Fibroblast of skin of left biceps (primary cell): ENCODE data around the gene CHFR.
"Not testable (repeated sequence)": the region's sequence is repeated elsewhere in the genome, so short reads cannot be mapped to it uniquely, and the experiment has no call there.

ENCODE experiments used
- DNase-seq, 2 experiments: peaks; one replicate each; pipeline ENCODE4 v3.0.0-alpha.2; 2013; ENCODE audit warnings: low read depth in 2 of 2

CHFR gene, protein sequence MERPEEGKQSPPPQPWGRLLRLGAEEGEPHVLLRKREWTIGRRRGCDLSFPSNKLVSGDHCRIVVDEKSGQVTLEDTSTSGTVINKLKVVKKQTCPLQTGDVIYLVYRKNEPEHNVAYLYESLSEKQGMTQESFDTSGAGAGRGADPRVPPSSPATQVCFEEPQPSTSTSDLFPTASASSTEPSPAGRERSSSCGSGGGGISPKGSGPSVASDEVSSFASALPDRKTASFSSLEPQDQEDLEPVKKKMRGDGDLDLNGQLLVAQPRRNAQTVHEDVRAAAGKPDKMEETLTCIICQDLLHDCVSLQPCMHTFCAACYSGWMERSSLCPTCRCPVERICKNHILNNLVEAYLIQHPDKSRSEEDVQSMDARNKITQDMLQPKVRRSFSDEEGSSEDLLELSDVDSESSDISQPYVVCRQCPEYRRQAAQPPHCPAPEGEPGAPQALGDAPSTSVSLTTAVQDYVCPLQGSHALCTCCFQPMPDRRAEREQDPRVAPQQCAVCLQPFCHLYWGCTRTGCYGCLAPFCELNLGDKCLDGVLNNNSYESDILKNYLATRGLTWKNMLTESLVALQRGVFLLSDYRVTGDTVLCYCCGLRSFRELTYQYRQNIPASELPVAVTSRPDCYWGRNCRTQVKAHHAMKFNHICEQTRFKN

DNA sequence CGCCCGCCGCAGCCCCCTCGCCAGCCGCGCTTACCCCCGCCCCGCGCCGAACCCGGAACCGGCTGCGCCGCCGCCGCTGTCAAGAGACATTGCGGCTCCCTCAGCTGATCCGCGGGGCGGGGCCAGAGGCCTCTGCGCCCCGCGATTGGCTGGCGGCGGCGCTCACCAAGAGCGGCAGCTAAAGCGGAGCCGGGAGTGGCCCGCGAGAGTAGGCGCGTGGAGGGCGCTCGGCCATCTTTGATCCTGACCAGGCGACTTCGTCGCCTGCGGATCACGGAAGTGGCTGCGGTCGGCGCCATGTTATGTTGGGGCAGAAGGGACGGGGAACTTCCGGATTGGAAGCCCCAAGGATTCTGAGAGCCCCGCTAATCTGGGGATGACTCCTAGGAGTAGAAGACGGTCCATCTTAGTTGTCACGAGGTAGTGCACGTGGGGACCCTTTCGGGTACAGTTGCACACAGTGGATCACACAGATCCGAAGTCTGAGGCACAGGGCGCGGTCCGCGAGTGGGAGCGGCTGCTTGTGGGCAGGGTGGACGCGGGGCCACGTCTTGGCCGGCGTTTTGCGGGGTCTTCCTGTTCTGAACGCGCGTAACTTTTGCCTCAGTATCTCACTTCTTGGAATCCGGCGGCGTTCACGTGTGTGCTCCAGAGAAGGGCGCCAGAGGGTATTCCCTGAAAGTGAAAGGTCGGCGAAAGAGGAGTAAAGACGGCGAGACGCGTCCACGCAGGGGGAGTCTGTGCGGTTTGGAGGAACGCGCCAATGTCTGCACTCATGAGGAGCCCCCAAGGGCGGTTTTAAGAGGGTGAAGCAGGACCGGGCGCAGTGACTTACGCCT, at the start of gene CHFR:
CHFR (minus strand) TSS at position 93 of the 839 bp plus-strand sequence. CDS start 277 bp downstream, outside the sequence.
- DNase-seq = peak; percentile 93 to 94

DNA sequence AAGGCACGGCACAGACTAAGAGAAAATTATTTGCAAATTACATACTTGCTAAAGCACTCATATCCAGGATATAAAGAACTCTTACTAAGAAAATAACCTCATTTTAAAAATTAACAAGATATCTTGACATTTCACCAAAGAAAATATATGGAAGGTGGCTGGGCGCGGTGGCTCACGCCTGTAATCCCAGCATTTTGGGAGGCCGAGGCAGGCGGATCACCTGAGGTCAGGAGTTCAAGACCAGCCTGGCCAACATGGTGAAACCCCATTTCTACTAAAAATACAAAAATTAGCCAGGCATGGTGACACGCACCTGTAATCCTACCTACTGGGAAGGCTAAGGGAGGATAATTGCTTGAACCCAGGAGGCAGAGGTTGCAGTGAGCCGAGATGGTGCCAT, 49.5 kb upstream of the CHFR start:
- DNase-seq = not testable (repeated sequence)

DNA sequence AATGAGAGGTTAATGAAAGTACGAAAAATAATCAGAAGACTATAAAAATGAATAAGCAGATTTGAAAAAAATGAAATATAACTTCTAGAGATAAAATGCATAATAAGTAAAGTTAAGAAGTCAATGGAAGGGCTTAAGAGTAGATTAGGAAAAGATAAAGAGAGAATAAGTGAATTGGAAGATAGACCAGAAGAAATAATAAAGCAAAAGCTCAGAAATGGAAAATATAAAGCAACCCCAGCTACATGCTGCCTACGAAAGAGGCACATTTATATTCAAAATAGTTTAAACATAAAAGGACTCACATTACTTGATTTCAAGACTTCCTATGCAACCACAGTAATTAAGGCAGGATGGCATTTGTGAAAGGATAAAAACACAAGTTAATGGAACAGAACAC, 48.8 kb upstream of the CHFR start:
- no peak for DNase-seq

DNA sequence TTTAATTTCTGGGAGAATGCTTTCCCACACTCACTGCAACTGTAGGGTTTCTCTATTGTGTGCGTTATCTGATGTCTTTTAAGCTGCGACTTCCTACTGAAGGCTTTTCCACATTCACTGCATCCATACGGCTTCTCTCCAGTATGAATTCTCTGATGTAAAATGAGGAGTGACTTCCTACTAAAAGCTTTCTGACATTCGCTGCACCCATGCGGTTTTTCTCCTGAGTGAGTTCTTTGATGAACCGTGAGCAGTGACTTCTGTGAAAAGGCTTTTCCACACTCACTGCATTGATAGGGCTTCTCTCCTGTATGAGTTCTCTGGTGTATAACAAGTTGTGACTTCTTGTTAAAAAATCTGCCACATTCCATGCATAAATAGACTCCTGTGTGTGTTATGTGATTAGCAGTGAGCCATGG, 39.0 kb upstream of the CHFR start:
- DNase-seq = no peak

DNA sequence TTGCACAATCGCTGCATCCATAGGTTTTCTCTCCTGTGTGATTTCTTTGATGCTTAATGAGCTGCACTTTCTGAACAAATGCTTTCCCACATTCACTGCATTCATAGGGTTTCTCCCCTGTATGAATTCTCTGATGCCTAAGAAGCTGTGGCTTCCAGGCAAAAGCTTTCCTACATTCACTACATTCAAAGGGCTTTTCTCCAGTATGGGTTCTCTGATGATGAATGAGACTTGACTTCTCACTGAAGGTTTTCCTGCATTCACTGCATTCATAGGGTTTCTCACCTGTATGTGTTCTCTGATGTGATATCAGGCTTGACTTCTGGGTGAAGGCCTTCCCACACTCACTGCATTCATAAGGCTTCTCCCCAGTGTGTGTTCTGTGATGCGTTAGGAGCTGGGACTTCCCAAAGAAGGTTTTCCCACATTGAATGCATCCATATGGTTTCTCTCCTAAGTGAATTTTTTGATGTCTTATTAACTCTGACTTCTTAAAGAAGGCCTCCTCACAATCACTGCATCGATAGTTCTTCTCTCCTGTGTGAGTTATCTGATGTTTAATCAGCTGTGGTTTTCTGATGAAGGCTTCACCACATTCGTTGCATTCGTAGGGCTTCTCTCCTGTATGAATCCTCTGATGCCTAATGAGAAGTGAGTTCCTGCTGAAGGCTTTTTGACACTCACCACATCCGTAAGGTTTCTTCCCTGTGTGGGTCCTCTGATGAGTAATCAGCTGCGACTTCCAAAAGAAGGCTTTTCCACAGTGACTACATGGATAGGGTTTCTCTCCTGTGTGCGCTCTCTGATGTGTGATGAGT, 38.4 kb upstream of the CHFR start:
- no peak for DNase-seq

DNA sequence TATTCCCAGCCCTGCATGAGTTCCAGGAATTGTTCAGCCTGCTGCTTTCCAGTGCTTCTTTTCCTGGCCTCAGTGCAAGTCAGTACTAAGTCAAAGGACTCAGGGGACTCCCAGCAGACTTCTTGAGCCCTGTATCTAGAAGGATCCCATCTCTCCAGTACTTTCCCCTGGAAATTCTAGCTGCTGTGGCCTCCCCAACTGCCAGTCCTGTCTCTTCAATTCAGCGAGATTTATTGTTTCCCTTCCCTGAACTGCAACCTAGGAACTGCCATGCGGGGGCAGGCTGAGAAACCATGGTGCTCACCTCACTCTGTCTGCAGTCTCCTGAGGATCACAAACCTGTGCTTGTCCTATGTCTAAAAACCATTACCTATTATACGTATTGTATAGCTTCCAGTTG, 37.0 kb upstream of the CHFR start:
- no peak for DNase-seq

DNA sequence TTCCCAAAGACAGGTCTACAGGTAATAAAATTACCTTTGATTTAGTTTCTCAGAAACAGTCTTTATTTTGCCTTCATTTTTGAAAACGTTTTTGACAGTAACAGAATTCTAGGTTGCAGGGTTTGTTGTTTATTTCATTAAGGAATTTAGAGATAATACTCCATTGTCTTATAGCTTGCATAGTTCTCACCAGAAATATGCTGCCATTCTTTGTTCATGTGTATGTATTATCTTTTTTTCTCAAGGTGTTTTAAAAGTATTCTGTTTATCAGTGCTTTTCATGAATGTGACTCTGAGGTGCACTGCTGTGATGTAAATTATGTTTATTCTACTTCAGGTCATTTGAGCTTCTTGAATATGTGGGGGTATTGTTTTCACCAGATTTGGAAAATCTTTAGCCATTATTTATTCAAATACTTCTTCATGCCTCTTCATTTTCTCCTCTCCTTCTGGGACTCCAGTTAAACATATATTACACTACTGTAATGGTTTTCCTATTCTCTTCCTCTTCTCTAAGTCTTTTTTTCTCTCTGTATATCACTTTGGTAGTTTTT, 36.0 kb upstream of the CHFR start:
- no peak for DNase-seq

DNA sequence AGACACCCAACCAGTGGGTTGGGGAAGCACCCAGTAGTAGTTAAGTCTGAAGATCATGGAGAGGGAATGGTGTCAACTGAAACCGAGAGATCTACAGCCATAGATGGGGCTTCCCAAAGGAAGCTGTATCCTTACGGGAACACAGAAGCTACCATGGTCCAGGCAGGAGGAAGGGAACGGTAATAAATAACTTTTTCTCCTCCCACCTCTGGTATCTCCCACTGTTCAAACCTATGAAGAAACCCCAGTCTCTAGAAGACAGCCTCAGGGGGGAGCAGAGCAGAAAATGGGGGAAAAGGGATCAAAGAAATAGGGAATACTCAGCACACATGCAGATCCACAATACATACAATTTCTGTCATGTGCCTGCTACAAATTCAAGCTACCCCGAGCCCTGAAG, 35.3 kb upstream of the CHFR start:
- DNase-seq = no peak

DNA sequence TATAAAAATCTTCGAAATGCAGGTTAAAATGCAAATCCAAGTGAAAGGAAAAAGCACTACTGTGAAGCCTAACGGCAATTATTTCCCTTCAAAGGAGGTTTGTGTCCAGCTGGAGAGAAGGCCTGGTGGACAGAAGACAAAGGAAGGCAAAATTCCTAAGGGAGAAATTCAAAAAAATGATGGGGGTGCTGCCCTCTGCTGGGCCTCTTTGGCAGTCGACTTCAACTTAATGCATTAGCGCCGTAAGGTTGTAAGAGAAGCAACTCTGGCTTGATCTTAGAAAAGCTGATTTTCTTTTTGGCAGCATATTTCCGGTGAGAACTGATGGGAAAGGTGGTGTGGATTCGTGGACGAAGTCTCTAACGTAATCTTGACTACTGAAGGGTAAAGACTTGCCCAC, 34.3 kb upstream of the CHFR start:
- no peak for DNase-seq

DNA sequence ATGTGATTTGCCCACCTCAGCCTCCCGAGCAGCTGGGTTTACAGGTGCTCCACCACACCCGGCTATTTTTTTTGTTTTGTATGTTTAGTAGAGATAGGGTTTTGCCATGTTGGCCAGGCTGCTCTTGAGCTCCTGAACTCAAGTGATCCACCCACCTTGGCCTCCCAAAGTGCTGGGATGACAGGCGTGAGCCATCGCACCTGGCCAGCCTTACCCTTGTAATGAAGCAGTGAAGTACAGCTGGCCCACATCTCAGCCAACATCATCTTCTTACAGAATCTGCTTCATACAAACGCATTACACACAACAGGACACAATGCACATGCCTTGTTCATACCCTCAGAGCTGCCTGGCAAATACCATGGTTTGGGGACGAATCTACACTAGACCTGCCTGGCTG, 31.3 kb upstream of the CHFR start:
- no peak for DNase-seq

DNA sequence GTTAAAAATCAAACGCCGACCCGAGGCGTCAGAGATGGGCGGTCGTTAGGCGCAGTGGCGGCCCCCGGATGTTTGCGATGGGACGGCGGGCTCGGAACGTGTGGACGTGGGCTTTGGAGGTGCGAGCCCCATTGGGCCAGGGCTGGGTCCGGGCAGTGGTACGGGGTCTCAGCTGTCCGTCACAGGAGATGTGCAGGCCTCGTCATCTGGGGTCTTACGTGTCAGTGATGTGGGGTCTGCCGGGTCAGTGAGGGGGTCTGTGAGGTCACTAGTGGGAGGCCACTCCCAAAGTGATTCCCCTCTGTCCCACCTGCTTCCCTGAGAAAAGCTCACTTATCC, 21.6 kb upstream of the CHFR start:
- no peak for DNase-seq

DNA sequence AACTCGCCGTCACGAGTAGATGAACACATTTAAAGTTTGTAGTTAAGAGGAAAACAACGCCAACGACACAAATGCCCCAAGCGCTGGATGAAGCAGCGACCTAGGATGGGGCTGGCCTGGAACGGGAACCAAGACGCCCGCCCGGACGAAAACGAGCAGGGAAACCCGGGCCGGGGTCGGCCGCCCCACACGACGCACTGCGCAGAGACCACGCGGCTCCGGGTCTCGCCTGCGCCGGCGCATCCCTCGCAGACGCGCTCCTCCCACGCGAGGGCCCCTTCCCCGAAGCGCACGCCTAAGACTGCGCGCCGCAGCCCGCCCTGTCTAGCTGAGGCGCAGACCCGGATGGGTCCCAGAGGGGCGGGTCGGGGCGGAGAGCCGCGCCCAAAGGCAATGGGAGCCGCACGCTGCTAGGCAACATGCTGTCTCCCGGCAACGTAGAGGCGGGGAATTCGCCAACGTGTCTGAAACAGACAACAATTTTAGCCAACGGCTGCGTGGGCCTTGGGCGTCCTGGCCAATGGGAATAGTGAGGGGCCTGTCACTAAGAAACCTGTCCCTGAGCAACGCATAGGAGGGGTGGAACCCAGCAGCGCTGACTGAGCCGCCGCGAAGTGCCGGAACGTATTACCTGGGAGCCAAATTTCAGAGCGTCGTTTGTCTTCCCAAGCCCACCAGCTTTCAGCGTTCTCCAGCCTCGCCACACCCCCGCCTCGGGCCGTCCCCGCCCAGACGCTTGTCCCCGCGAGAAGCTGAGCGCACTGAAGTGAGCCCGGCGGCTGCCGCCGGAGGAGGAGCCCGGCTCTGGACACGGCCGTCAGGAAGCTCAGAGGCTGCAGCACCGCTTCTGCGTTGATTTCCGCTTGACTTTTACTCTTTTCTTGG, 21.0 kb upstream of the CHFR start:
- DNase-seq = peak; percentile 88

DNA sequence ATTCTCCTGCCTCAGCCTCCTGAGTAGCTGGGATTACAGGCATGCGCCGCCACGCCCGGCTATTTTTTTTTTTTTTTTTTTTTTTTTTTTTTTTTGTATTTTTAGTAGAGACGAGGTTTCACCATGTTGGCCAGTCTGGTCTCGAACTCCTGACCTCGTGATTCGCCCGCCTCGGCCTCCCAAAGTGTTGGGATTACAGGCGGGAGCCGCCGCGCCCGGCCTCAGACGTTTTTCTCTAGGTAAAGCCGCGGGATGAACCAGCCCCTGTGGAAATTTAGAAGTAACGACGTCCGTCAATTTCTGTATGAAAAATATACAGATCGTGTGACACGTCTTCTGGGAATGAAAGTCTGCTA, 20.4 kb upstream of the CHFR start:
- DNase-seq = not testable (repeated sequence)

DNA sequence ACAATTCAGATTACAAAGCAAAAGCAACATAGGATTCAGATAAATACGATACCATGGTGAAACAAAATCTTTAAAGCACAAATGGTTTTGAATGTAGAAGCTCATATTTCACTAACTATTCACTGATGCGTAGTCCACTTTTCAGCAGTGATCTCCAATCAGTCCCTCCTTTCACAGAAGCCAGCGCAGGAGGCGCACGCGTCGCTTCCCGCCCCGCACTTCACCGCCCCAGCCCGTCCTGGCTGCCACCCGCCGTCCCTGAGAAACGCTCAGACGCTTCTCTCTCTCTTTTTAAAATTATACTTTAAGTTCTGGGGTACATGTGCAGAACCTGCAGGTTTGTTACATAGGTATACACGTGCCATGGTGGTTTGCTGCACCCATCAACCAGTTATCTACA, 19.8 kb upstream of the CHFR start:
- DNase-seq = no peak

DNA sequence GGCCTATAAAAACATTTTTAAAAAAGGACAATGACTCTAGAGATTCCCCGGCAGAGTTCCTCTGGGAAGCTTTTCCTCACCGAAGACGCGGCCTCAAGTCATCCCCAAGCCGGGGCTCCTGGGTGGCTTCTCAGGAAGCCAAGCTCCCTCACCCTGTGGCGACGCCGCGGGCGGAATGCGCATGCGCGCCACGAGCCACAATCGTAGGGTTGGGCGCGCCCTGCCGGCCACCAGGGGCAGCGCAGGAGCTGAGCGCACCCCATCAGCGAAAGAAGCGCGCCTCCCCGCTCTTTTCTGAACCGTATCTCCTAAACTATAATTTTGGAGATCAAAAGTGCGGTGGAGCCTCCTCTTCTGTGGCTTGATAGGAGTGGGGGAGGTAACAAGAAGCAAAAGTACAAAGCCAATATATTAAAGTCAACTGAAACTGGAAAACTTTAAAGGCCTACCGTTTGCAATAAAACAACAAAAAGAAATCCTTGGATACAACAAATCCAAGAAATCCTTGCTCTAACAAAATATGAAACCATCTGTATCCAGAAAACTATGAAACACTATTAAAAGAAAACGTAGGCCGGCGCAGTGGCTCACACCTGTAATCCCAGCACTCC, 17.4 kb upstream of the CHFR start:
- no peak for DNase-seq

DNA sequence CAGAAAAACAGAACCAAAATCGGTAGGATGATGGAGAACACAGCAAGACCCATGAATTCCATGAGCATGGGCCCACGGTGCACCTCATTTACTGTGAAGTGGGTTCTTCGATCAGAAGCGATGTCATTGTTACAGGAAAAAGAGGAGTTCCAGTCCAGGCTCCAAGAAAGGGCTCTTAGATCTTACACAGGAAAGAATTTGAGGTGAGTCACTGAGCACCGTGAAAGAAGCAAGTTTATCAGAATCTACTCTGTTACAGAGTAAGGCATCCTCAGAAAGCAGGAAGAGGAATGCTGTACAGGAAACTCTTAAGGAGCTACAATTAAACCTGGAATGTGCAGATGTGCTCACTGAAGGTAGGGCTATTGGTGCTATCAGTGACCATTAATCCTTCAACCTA, 11.6 kb upstream of the CHFR start:
- DNase-seq = no peak

DNA sequence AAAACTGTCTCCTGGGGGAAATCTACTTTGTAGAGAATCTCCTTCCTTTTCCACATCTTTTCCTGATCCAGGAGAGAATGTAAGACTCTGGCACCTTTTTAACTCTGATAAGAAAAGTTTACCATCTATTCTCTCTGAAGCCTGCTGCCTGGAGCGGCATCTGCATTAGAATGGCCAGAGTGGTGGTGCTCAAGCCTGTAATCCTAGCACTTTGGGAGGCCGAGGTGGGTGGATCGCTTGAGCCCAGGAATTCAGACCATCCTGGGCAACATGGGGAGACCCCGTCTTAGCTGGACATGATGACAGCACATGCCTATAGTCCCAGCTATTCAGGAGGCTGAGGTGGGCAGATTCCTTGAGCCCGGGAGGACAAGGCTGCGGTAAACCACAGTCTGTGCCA, 1.4 kb upstream of the CHFR start:
- no peak for DNase-seq

DNA sequence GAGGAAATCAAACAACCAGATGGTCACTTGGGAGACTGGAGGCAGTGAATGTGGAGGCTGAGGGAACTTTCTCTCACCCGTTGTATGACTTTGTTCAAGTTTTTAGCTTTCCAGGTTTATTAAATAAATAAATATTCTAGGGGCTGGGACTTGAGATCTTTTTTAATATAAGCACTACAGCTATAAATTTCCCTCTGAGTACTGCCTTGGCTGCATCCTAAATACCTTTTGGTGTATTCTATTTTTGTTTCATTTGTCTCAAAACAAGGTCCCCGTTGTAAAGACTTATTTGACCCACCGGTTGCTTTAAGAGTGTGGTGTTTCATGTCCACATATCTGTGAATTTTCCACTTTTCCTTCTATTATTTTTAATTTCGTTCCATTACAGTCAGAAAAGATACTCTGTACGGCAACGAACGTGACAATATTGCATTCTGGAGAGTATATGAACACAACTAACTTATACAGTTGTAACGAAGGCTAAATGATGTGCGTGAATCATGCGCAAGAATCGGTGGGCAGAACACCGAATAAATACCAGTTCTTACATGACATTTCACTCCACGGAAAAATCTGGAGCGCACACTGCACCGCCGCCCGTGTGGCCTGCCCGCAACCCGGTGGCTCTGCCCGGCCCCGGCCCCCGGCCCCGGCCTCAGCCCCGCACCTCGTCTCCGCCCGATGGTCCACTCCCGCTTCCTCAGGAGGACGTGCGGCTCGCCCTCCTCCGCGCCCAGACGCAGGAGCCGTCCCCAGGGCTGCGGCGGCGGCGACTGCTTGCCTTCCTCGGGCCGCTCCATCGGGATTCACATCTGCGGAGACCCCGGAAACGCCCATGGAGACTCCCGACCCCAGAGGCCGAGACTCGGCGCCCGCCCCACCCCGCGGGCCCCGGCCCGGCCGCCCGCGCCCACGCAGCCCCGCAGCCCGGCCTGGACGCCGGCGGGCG, 602 bp downstream of the CHFR start:
- DNase-seq = no peak

DNA sequence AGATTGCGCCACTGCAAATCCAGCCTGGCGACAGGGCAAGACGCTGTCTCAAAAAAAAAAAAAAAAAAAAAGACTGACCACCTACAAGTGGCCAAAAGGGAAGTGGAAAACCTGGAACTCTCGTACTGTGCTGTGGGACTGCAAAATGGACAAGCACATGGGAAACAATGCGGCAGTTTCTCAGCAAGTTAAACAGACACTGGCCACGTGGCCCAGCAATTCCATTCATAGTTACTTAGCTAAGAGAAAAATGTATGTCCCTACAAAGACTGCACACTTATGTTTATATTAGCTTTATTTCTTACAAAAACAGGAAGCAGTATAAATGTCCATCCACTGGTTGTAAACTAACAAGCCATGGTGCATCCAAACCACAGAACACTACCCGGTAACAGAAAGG, 5.6 kb downstream of the CHFR start:
- no peak for DNase-seq
